HepG2 (cell line): ENCODE data around the gene TTC31. TPM values are rescaled to one million over a fixed set of nuclear protein-coding genes. Genes with fewer than 3 reads are reported as not detected.

Experiments used
- FOXC1 ChIP-seq: sonication (generic); formaldehyde crosslinking; IDR thresholded peaks from 2 replicates; pipeline ENCODE4 v1.8.0; 2022; ENCODE audit warnings: mild to moderate bottlenecking, missing genetic modification reagents, borderline replicate concordance
- HES4 ChIP-seq: sonication (generic); formaldehyde crosslinking; IDR thresholded peaks from 2 replicates; pipeline ENCODE4 v1.9.0; 2021; ENCODE audit warnings: mild to moderate bottlenecking, missing genetic modification reagents, borderline replicate concordance
- HOXA9 ChIP-seq: sonication (generic); formaldehyde crosslinking; IDR thresholded peaks from 2 replicates; pipeline ENCODE4 v1.8.1; 2022; ENCODE audit warnings: missing genetic modification reagents, mild to moderate bottlenecking, moderate library complexity, borderline replicate concordance
- LCORL ChIP-seq, 2 experiments: fragments of 450-650 bp in 1 of 2; sonication (generic) in 1 of 2; formaldehyde crosslinking in 1 of 2; IDR thresholded peaks; 2 replicates each; pipeline versions ENCODE4 v1.5.0 to v1.6.1; 2017 to 2020; ENCODE audit warnings: antibody characterized with exemption in 1 of 2, missing genetic modification reagents in 1 of 2
- MED13 ChIP-seq: sonication (generic); formaldehyde crosslinking; IDR thresholded peaks from 2 replicates; pipeline ENCODE4 v1.5.0; 2020; ENCODE audit warnings: missing genetic modification reagents
- NFKB2 ChIP-seq: sonication (generic); formaldehyde crosslinking; IDR thresholded peaks from 2 replicates; pipeline ENCODE4 v1.4.0; 2020; ENCODE audit warnings: missing genetic modification reagents, borderline replicate concordance
- POLR2G ChIP-seq: fragments of 200-400 bp; formaldehyde crosslinking; IDR thresholded peaks from 2 replicates; pipeline ENCODE4 v1.6.1; 2018; ENCODE audit warnings: mild to moderate bottlenecking, low read depth, low read length, moderate library complexity
- SMYD3 ChIP-seq: sonication (generic); formaldehyde crosslinking; IDR thresholded peaks from 2 replicates; pipeline ENCODE4 v1.8.1; 2023; ENCODE audit warnings: mild to moderate bottlenecking, missing genetic modification reagents
- SOX13 ChIP-seq, 3 experiments: fragments of 450-650 bp in 1 of 3; sonication (generic) in 1 of 3; formaldehyde crosslinking in 1 of 3; IDR thresholded peaks in 2 of 3; conservative IDR thresholded peaks in 1 of 3; 2 replicates each; pipeline versions ENCODE4 v1.5.0 to v1.6.1; 2016 to 2020; ENCODE audit warnings: antibody characterized with exemption in 1 of 3, mild to moderate bottlenecking in 1 of 3, missing compliant biosample characterization in 1 of 3, missing genetic modification reagents in 1 of 3, moderate library complexity in 1 of 3
- TRIM24 ChIP-seq: sonication (generic); formaldehyde crosslinking; IDR thresholded peaks from 2 replicates; pipeline ENCODE4 v1.8.0; 2022; ENCODE audit warnings: mild to moderate bottlenecking, missing genetic modification reagents
- ZNF230 ChIP-seq: sonication (generic); formaldehyde crosslinking; IDR thresholded peaks from 2 replicates; pipeline ENCODE4 v1.4.0; 2020; ENCODE audit warnings: mild to moderate bottlenecking, missing genetic modification reagents
- ZNF232 ChIP-seq: sonication (generic); formaldehyde crosslinking; IDR thresholded peaks from 2 replicates; pipeline ENCODE4 v1.4.0; 2020; ENCODE audit warnings: missing genetic modification reagents, borderline replicate concordance
- ZNF331 ChIP-seq: sonication (generic); formaldehyde crosslinking; IDR thresholded peaks from 2 replicates; pipeline ENCODE4 v1.4.0; 2020; ENCODE audit warnings: missing genetic modification reagents
- ZNF547 ChIP-seq: sonication (generic); formaldehyde crosslinking; IDR thresholded peaks from 2 replicates; pipeline ENCODE4 v1.5.1; 2020; ENCODE audit warnings: mild to moderate bottlenecking, missing genetic modification reagents
- ZNF589 ChIP-seq: sonication (generic); formaldehyde crosslinking; conservative IDR thresholded peaks from 2 replicates; pipeline ENCODE4 v1.8.0; 2022; ENCODE audit warnings: mild to moderate bottlenecking, moderate library complexity, missing genetic modification reagents
- ZZZ3 ChIP-seq: sonication (generic); formaldehyde crosslinking; IDR thresholded peaks from 2 replicates; pipeline ENCODE4 v1.4.0; 2020; ENCODE audit warnings: missing genetic modification reagents, mild to moderate bottlenecking, borderline replicate concordance
- polyA plus RNA-seq, 8 experiments: library from polyadenylated mRNA; depleted of rRNA in 3 of 8; stranded (reverse) in 7 of 8; unstranded in 1 of 8; fragments of >200 nt; fragmentation: Illumina TruSeq in 4 of 8; extraction: Trizol in 4 of 8; gene quantifications; 2 replicates each; pipeline versions ENCODE4 v1.2.1 to v1.2.3, GENCODE V29; 2011 to 2016; ENCODE audit warnings: low read depth in 4 of 8, missing spikeins in 1 of 8, mixed read lengths in 1 of 8; ENCODE audit not compliant: insufficient read depth in 1 of 8
- total RNA-seq, 5 experiments: library from RNA; depleted of rRNA; stranded (reverse); fragments of >200 nt; fragmentation: Illumina TruSeq; extraction: Trizol; gene quantifications; 2 replicates each; pipeline ENCODE4 v1.2.3, GENCODE V29; 2016; ENCODE audit warnings: low read depth in 1 of 5
- TF ChIP-seq, protein P1 (sequence below): sonication (generic); formaldehyde crosslinking; IDR thresholded peaks from 2 replicates; pipeline ENCODE4 v1.4.0; 2020; ENCODE audit warnings: missing genetic modification reagents, borderline replicate concordance
- TF ChIP-seq, protein P2 (sequence below): sonication (generic); formaldehyde crosslinking; IDR thresholded peaks from 2 replicates; pipeline ENCODE4 v1.5.1; 2020; ENCODE audit warnings: missing genetic modification reagents, mild to moderate bottlenecking, borderline replicate concordance
- TF ChIP-seq, protein P3 (sequence below): fragments of 450-650 bp; IDR thresholded peaks from 2 replicates; pipeline ENCODE4 v1.6.1; 2017

TTC31 gene
- total and polyA plus RNA-seq, 2 of the 13 experiments (the other 11 are each of a cell fraction or from before 2014, with no cell fraction given): 28.3 to 39.5 TPM

DNA sequence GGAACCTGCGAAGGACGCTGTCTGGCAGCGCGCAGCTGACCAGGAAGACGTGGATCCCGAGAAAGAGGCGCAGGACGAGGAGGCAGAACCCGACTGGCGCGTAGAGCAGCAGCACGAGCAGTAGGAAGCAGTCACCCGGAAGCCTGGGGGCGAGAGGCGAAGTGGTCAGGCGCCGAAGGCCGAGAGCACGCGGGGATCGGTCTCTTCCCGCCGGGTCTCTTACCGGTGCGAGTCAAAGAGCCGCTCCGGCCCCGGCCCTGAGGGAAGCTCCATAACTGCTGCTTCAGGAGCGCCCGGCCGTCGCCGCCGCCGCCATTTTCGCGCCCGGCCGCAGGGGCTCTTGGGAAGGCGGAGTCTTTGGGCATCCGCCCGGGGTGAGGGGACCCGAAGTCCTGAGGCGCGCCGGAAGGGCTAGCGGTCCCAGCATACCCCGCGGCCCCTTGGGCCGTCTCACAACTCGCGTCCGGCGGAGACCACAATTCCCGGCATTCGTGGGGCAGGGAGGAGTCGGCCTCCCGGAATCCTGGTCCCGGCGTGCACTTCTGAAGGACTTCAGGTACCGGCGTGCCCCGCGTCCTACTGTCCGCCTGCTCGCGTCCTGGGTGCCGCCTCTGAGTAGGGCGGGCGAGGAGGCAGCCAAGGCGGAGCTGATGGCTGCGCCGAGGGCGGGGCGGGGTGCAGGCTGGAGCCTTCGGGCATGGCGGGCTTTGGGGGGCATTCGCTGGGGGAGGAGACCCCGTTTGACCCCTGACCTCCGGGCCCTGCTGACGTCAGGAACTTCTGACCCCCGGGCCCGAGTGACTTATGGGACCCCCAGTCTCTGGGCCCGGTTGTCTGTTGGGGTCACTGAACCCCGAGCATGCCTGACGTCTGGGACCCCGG is 46.7 kb downstream of the TTC31 start, which contains the start of the genes AUP1 and HTRA2 (continued):
- TF ChIP-seq, protein P1, sequence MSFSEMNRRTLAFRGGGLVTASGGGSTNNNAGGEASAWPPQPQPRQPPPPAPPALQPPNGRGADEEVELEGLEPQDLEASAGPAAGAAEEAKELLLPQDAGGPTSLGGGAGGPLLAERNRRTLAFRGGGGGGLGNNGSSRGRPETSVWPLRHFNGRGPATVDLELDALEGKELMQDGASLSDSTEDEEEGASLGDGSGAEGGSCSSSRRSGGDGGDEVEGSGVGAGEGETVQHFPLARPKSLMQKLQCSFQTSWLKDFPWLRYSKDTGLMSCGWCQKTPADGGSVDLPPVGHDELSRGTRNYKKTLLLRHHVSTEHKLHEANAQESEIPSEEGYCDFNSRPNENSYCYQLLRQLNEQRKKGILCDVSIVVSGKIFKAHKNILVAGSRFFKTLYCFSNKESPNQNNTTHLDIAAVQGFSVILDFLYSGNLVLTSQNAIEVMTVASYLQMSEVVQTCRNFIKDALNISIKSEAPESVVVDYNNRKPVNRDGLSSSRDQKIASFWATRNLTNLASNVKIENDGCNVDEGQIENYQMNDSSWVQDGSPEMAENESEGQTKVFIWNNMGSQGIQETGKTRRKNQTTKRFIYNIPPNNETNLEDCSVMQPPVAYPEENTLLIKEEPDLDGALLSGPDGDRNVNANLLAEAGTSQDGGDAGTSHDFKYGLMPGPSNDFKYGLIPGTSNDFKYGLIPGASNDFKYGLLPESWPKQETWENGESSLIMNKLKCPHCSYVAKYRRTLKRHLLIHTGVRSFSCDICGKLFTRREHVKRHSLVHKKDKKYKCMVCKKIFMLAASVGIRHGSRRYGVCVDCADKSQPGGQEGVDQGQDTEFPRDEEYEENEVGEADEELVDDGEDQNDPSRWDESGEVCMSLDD: peak; percentile 73
- TF ChIP-seq ZNF589 (CRISPR knock-in tag): no peak
- peak; percentile 98 for TF ChIP-seq POLR2G
- 0 out of 2 replicates have a peak, but pooled peaks have one; percentile 45 for TF ChIP-seq ZNF331 (CRISPR knock-in tag)
- peak; percentile 73 for TF ChIP-seq ZNF547 (CRISPR knock-in tag)
- TF ChIP-seq FOXC1 (CRISPR knock-in tag): peak; percentile 18; the same call in 1 of the 2 replicates
- no peak for TF ChIP-seq SOX13 (IDR thresholded peaks at IDR 0.05)
- peak in 1 of 2 experiments; percentile 32; a peak in 2 of 4 replicates for TF ChIP-seq SOX13 (CRISPR knock-in tag; conservative IDR thresholded peaks at IDR 0.05 in 1 of 2, IDR thresholded peaks at IDR 0.05 in 1 of 2)
- no peak; the same call in 1 of the 2 replicates for TF ChIP-seq SMYD3
- 0 out of 2 replicates have a peak, but pooled peaks have one; percentile 4 for TF ChIP-seq LCORL (IDR thresholded peaks at IDR 0.05)
- TF ChIP-seq LCORL (CRISPR knock-in tag; IDR thresholded peaks at IDR 0.05): peak; percentile 79
- TF ChIP-seq ZZZ3 (CRISPR knock-in tag): no peak; the same call in 1 of the 2 replicates
- TF ChIP-seq TRIM24 (CRISPR knock-in tag): no peak
- TF ChIP-seq HOXA9 (CRISPR knock-in tag): peak; percentile 80
- no peak for TF ChIP-seq ZNF232 (CRISPR knock-in tag)
- TF ChIP-seq, protein P2, sequence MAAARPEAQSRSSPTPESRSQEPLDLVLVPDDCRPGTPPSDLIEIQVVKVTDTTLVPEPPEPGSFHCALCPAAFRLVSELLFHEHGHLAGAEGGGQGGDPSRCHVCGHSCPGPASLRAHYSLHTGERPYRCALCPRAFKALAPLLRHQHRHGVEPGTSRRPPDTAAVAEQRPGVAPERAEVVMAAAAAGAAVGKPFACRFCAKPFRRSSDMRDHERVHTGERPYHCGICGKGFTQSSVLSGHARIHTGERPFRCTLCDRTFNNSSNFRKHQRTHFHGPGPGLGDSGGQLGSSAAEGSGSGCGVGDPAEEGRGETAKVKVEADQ: peak; percentile 32; the same call in 1 of the 2 replicates
- TF ChIP-seq HES4 (CRISPR knock-in tag): peak; percentile 92; the same call in 1 of the 2 replicates
- 0 out of 2 replicates have a peak, but pooled peaks have one; percentile 76 for TF ChIP-seq ZNF230 (CRISPR knock-in tag)
- TF ChIP-seq NFKB2 (CRISPR knock-in tag): peak; percentile 91; the same call in 1 of the 2 replicates
- TF ChIP-seq, protein P3, sequence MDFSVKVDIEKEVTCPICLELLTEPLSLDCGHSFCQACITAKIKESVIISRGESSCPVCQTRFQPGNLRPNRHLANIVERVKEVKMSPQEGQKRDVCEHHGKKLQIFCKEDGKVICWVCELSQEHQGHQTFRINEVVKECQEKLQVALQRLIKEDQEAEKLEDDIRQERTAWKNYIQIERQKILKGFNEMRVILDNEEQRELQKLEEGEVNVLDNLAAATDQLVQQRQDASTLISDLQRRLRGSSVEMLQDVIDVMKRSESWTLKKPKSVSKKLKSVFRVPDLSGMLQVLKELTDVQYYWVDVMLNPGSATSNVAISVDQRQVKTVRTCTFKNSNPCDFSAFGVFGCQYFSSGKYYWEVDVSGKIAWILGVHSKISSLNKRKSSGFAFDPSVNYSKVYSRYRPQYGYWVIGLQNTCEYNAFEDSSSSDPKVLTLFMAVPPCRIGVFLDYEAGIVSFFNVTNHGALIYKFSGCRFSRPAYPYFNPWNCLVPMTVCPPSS: no peak
- peak; percentile 77; the same call in 1 of the 2 replicates for TF ChIP-seq MED13 (CRISPR knock-in tag)
